Measurements from ENCODE around the gene ZSCAN21.

DNA sequence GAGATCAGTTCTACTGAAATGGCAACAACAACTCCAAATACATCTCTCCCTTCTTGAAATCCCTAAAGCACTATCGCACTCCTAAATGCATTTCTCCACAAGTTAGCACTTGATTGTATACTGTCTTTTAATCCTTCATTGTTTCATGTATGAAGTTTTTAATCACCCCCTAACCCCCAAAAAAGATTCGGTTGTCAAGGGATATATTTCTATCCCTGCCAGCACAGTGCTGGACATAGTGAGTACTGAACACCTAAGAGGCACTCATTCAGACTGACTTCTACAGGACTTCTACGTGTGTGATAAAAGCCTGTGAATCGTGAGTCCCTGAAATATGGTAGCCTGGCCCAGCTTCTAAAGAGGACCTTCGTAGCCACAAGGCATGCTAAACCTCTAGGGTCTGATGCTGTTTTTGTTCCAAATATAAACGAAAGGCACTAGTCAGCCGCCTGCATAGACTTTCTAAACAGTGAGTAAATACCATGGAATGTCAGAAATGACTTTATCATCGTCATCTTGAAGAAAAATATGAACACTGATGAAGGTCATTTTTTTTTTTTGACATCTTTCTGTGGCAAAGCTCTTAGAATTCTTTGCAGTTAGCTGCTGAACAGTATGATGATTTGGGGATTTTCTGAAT lies 14.6 kb upstream of the ZSCAN21 start:
- no peak for TF ChIP-seq IKZF3 (tag by site-specific recombination; IDR thresholded peaks at IDR 0.05)
- no peak for TF ChIP-seq ZXDB (tag by site-specific recombination; IDR thresholded peaks at IDR 0.05)
- no peak for TF ChIP-seq YY2 (tag by site-specific recombination; IDR thresholded peaks at IDR 0.05)
- no peak for TF ChIP-seq CTCF (tag by site-specific recombination; IDR thresholded peaks at IDR 0.05)
- TF ChIP-seq REST (tag by site-specific recombination; IDR thresholded peaks at IDR 0.05) = no peak
- no peak for TF ChIP-seq ZNF776 (tag by site-specific recombination; IDR thresholded peaks at IDR 0.05; ENCODE audit: borderline replicate concordance)
- TF ChIP-seq ZNF174 (tag by site-specific recombination; IDR thresholded peaks at IDR 0.05) = no peak
- TF ChIP-seq, protein P1, sequence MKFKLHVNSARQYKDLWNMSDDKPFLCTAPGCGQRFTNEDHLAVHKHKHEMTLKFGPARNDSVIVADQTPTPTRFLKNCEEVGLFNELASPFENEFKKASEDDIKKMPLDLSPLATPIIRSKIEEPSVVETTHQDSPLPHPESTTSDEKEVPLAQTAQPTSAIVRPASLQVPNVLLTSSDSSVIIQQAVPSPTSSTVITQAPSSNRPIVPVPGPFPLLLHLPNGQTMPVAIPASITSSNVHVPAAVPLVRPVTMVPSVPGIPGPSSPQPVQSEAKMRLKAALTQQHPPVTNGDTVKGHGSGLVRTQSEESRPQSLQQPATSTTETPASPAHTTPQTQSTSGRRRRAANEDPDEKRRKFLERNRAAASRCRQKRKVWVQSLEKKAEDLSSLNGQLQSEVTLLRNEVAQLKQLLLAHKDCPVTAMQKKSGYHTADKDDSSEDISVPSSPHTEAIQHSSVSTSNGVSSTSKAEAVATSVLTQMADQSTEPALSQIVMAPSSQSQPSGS (tag by site-specific recombination; IDR thresholded peaks at IDR 0.05; ENCODE audit: low read depth) = no peak
- TF ChIP-seq ZNF768 (tag by site-specific recombination; IDR thresholded peaks at IDR 0.05) = no peak
